Measurements from ENCODE around the gene RTF1.
"Not testable (repeated sequence)": the region's sequence is repeated elsewhere in the genome, so short reads cannot be mapped to it uniquely, and the experiment has no call there.

RTF1 gene

DNA sequence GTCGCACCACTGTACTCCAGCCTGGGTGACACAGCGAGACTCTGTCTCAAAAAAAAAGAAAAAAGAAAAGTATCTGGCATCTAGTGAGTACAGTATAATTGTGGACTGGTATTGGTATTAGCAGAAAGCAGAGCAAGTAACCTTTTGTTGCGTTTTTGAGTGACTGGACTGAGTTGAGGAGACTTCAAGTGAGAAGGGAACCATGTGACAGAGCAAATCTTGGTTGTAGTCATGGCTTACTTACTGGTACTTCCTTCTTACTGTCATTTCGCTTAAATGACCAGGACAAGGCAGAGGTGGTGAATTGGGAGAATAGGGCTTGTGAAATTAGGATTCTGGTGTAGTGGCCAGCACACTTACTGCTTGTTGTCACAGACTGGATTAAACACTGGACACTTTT, 20.6 kb downstream of the RTF1 start:
- no peak for DNase-seq (ENCODE audit: low read depth)

DNA sequence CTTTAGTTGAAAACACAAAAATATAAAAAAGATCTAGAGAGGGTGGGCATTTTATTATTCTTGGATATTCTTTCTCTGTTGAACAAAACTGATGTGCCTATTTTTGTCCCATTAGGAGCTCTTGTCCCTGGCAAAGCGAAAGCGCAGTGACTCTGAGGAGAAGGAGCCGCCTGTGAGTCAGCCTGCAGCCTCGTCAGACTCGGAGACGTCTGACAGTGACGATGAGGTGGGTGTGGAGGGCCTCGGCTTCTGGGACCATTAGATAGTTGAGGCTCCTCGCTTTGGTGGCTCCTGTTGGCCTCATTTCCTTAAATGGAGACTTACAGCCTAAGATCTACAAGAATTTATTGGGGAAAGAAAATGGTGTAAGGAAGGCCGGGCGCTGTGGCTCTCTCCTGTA, 21.3 kb downstream of the RTF1 start:
- DNase-seq (ENCODE audit: low read depth) = no peak

DNA sequence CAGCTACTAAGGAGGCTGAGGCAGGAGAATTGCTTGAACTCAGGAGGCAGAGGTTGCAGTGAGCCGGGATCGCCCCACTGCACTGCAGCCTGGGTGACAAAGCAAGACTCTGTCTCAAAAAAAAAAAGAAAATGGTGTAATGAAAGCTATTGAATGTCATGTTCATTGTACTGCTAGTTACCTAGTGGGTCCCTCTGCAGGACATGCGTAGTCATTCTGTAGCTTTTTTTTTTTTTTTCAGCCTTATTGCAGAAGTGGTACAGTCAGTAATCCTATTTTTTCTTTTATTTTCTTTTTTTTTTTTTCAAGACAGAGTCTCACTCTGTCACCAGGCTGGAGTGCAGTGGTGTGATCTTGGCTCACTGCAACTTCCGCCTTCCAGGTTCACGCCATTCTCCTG, 21.9 kb downstream of the RTF1 start:
- not testable (repeated sequence) for DNase-seq (ENCODE audit: low read depth)

DNA sequence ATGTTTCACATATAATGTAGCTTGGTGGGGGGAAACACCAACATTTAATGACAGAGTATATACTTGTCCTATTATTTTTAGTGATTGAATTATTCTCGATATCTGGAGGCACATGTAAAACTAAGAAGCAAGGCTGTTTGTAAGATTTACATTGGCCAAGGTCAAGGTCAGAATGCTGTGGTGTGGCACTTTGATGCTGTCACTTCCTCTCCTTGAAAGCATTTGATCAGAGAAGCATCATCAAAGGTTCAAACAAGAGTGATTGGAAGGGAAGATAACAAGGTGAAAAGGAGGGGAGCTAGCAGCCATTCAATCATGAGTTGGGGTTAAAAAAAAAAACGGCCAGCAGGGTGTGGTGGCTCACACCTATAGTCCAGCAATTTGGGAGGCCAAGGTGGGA, 26.4 kb downstream of the RTF1 start:
- DNase-seq (ENCODE audit: low read depth) = no peak

DNA sequence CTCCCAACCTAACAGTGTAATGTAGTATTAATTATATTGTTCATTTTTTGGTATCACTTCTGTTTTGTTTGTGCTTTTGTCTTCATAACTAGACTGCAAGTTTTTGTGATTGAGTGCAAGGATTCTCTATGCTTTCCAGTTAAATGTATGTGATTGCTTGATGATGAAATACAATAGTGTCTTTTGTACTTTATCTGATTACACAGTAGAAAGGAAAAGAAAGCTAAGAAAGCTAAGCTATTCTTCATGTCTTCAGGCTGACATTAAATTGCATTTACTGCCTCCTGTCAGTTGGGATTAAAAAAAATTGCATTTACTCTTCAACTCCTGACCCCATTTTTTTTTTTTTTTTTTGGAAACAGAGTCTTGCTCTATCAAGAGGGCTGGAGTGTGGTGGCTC, 28.5 kb downstream of the RTF1 start:
- DNase-seq (ENCODE audit: low read depth) = no peak

DNA sequence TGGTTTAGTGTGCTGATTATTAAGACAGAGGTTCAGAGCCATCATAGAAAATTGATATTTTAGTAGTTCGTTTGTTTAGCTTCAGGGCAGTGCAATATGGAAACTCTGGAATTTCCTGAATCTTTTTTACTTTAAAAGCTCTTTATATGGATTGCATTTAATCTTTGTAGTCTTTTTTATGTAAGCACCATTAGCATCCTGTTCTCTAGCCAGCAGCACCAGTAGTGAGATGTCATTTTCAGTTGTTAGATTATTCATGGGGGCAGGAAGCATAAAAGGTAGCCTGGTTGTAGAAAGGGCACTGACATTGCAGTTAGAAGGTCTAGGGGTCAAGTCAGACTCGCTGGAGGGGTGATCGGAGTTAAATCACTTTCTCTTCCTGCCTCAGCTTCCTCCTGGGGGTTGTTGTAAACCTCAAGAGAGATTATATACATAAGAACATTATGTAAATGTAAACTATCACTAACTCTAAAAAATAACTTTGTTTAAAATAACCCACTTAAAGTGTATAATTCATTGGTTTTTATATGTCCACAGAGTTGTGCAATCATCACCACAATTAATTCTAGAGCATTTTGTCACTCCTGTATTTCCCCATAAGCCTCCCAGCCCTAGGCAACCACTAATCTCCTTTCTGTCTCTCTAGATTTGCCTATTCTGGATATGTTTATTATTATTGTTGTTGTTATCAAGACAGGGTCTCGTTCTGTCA, 45.3 kb downstream of the RTF1 start:
- DNase-seq (ENCODE audit: low read depth) = no peak

GRCh38 chr15:41464889-41465580, 48.1 kb downstream of the RTF1 start:
- no peak for DNase-seq (ENCODE audit: low read depth)

- peak; percentile 30 for DNase-seq (ENCODE audit: low read depth)
Measured at GRCh38 chr15:41465822-41466421, 49.0 kb downstream of the RTF1 start.

GRCh38 chr15:41466711-41467110, 49.8 kb downstream of the RTF1 start:
- no peak for DNase-seq (ENCODE audit: low read depth)

DNA sequence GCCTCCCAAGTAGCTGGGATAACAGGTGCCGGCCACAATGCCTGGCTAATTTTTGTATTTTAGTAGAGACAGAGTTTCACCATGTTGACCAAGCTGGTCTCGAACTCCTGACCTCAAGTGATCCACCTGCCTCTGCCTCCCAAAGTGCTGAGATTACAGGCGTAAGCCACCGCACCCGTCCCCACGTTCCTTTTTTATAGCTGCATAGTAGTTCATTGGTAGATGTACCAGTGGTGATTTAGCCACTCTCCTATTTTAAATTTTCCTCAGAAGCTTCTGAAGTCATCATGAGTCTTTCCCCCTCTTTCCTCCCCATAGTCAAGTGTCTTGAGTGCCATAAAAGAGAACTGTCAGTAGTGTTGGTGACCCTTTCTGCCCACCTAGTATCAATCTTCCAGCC, 52.7 kb downstream of the RTF1 start:
- DNase-seq (ENCODE audit: low read depth) = not testable (repeated sequence)

- no peak for DNase-seq (ENCODE audit: low read depth)
Measured at GRCh38 chr15:41473418-41473817, 56.5 kb downstream of the RTF1 start.

- DNase-seq (ENCODE audit: low read depth) = no peak
Measured at GRCh38 chr15:41474436-41474835, 57.5 kb downstream of the RTF1 start.

DNA sequence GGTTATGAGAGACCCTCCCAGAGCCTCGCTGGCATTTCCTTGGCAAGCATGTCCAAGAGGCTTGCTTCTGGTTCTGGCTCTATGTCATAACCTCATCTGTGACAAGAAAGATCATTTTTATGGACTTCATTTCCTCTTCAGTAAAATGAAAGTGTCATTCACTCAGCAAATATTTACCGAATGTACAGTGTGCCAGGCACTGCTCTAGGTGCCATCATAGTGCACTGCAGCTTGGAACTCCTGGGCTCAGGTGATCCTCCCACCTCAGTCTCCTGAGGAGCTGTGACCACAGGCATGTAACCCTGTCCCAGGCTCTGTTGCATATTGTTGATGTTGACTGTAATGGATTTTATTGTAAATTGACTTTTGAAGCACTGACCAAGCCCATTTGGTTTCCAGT, 58.0 kb downstream of the RTF1 start:
- DNase-seq (ENCODE audit: low read depth) = no peak

DNA sequence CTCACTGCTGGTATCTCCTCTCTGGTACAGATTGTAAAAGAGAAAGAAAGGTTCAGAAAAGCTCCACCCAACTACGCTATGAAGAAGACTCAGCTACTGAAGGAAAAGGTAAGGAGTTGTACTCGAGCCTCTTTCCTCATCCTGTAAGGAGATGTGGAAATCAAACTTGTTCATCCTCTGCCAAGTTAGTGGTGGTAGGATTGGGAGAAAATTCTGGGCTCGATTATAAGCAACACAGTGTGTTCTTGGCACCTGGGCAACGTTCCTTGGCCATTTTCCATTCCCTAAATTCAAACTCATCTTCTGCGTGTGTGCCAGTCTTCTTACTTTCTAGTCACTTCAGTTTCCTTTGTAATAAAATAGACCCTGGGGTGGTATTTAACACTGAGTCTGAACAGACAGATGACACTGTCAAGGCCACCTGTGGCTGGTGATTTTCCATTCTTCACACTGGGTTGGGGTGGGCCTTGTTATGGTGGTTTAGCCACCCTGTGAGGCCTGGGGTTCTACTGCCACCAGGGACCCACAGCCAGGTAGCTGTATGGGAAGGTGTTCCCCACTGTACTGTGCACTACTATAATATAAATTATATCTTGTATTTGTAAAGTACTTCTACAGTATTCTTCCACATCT, 59.6 kb downstream of the RTF1 start:
- no peak for DNase-seq (ENCODE audit: low read depth)

- DNase-seq (ENCODE audit: low read depth) = no peak
Measured at GRCh38 chr15:41480396-41481140, 63.7 kb downstream of the RTF1 start.

- DNase-seq (ENCODE audit: low read depth) = no peak
Measured at GRCh38 chr15:41482110-41482877, 65.4 kb downstream of the RTF1 start.

DNA sequence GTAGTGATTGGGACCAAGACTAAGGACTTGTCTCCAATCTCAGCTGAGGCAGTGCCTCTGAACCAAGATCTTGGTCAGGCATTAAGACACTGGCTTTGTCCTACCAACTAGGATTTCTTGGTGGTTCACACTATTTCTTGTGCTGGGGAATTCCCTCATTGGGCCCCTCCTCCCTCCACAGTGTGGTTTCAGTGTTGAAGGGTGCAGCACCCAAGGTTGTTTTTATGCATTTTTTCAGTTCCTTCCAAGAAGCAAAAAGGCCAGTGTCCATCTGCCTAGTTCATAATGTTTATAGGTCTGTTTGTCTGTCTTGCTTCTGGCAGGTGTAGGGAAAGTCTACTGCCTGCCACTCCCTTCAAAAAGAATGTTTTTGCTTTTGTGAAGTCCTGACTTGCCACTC, 66.2 kb downstream of the RTF1 start:
- no peak for DNase-seq (ENCODE audit: low read depth)

DNA sequence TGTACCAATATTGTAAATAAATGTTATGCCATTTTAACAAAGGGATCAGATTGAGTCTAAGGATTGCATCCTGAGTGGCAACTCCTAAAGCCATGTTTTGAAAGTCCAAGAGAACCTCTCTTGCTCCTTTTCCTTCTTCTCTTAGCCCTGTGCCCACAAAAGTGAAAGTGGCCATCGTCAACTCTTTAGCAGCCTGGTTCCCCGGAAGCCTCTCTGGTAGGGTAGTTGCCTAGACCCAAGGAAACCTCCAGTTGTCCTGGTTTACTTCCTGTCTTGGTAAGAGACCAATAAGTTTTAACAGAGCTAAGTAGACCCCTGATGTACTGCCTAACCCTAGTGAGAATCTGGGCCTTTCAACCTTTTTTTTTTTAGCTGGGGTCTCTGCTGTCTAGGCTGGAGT, 66.6 kb downstream of the RTF1 start:
- no peak for DNase-seq (ENCODE audit: low read depth)

DNA sequence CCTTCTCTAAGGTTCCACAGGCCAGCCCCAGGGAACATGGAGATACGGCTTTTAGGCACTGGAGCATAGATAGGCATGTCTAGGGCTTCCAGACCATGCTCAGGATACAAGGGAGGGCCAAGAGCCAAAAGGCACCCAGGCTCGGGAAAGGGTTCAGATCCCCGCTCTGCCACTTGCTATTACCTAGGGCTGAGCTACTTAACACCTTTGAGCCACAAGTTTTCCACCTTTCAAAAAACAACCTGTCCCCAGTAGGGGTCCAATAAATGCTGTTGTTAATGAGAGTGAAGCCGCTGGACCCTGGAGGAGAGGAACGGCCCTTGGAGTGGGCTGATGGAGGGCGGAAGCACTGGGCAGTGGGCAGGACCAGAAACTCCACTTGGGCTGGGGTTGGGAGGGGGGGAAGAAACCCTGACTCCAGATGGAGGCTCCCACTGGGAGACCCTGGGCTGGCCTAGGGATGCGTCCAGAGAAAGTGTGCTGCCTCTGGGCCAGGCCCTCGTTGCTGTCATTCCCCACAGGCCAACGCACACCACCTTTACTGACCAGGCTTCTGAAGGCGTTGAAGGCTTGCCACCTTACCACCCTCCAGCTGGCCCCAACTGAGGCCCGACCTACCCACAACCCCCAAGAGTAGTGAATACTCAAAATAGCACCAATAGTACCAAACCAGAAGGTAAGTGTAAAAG, 68.2 kb downstream of the RTF1 start:
- DNase-seq (ENCODE audit: low read depth) = no peak

GRCh38 chr15:41486286-41486685, 69.4 kb downstream of the RTF1 start:
- DNase-seq (ENCODE audit: low read depth) = no peak

GRCh38 chr15:41487381-41487780, 70.5 kb downstream of the RTF1 start:
- DNase-seq (ENCODE audit: low read depth) = no peak
